AG04450 (cell line): ENCODE measurements around the gene LTBP1. TPM values are rescaled to one million over a fixed set of nuclear protein-coding genes. Genes with fewer than 3 reads are reported as not detected.

Experiments used
- CTCF ChIA-PET: fragments of 300-600, 350-600 bp; formaldehyde crosslinking; extraction: SDS; loops from one replicate; lab custom pipeline; 2022; ENCODE audit warnings: antibody characterized with exemption, inconsistent platforms; lab: Charles Lee
- POLR2A ChIA-PET: fragments of 350-600 bp; formaldehyde crosslinking; extraction: SDS; loops from one replicate; lab custom pipeline; 2021; ENCODE audit warnings: antibody characterized with exemption, inconsistent platforms; lab: Yijun Ruan, JAX
- DNase-seq: peaks from one replicate; pipeline ENCODE4 v3.0.0-alpha.2; 2011; ENCODE audit warnings: low read depth, low spot score
- H3K27ac ChIP-seq: one replicate; pipeline ENCODE4 v1.5.1; 2012; ENCODE audit warnings: low read depth, low read length, control low read depth
- H3K27me3 ChIP-seq: one replicate; pipeline ENCODE4 v1.6.0; 2012; ENCODE audit warnings: low read length; ENCODE audit not compliant: control insufficient read depth, insufficient read depth
- H3K4me3 ChIP-seq: 2 replicates; pipeline ENCODE4 v1.5.1; 2011; ENCODE audit warnings: mild to moderate bottlenecking, low read depth, low read length, control low read depth
- H3K9me3 ChIP-seq: 2 replicates; pipeline ENCODE4 v1.5.1; 2012; ENCODE audit warnings: low read length; ENCODE audit not compliant: control insufficient read depth, insufficient read depth
- polyA plus RNA-seq: library from polyadenylated mRNA; depleted of rRNA; stranded (reverse); fragments of >200 nt; gene quantifications from 2 replicates; pipeline ENCODE4 v1.2.3, GENCODE V29; 2011
- TF ChIP-seq, protein P1 (sequence below): IDR thresholded peaks from 2 replicates; pipeline ENCODE4 v1.5.1; 2011; ENCODE audit warnings: low read depth, low read length, control low read depth, inconsistent platforms

LTBP1 gene
- polyA plus RNA-seq, 1 experiment, result 517 TPM

DNA sequence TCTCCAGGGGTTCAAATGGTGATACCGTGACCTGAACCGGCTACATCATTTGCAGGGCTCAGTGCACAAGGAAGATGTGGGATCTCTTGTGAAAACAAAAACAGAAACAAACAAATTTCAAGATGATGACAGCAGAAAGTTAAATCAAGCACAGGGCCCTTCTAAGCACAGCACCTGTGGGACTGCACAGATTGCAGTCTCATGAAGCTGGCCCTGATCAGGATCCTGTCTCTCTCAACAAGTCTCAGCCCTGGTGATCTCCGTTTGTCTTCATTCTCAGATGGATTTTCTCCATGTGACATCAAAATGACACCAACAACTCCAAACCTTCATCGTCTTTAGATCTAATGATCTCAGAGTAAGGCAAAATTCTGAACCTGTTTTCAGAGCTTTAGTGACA is 39.7 kb downstream of the LTBP1 start:
- Histone ChIP-seq H3K27me3 (no peaks in the 10 kb centered on the region), H3K9me3 (no peaks in the 10 kb centered on the region), H3K27ac (no peak overlapping the region), H3K4me3 (no peak overlapping the region)
- ChIA-PET CTCF (interaction anchor here (0.6 kb wide), 1 partner anchor 354 kb away, joined by 3 read pairs; no protein-coding TSS in a partner anchor), POLR2A (no interaction called here)
- TF ChIP-seq, protein P1, sequence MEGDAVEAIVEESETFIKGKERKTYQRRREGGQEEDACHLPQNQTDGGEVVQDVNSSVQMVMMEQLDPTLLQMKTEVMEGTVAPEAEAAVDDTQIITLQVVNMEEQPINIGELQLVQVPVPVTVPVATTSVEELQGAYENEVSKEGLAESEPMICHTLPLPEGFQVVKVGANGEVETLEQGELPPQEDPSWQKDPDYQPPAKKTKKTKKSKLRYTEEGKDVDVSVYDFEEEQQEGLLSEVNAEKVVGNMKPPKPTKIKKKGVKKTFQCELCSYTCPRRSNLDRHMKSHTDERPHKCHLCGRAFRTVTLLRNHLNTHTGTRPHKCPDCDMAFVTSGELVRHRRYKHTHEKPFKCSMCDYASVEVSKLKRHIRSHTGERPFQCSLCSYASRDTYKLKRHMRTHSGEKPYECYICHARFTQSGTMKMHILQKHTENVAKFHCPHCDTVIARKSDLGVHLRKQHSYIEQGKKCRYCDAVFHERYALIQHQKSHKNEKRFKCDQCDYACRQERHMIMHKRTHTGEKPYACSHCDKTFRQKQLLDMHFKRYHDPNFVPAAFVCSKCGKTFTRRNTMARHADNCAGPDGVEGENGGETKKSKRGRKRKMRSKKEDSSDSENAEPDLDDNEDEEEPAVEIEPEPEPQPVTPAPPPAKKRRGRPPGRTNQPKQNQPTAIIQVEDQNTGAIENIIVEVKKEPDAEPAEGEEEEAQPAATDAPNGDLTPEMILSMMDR, result no peak
- DNase-seq, result no peak

DNA sequence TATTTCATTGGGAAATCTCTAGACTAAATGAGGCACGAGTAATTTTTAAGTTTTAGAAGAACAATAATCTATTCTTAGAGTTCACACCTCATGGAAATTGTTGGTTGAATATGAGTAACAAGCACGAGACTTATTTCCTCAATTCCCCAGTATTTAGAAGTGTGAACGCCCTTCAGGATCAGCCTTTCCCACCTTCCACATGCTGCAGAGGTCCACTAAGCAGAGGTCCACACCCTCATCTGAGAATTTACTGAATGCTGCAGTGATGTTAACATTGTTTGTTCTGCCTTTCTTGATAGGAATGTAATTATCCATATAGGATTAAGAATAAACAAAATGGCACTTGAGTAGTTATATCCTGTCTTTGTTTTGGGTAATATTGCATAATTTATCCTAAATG is 41.8 kb downstream of the LTBP1 start:
- no peak overlapping the region for H3K4me3 ChIP-seq
- TF ChIP-seq, protein P1, result no peak
- ChIA-PET POLR2A (no interaction called here), CTCF (no interaction called here)
- no peak for DNase-seq
- H3K9me3 ChIP-seq, result no peaks in the 10 kb centered on the region
- H3K27me3 ChIP-seq, result no peaks in the 10 kb centered on the region
- H3K27ac ChIP-seq, result no peak overlapping the region

DNA sequence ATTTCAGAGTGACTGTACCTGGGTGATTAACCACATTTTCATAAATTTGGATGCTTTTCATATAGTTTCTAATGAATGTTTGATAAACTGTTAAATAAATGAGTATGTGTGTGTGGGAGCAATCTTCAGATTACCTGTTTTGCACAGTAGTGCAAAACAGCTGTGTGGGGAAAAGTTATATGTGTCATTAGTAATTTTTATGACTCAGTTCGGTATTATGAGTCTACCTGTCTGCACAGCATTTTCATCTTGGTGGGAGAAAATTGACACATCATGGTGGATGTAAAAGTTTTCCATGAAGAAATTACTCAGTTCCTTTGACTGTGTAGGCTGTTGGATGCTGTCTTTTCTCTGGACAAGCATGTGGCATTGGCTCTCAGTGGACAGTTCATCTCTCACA is 43.8 kb downstream of the LTBP1 start:
- no peak overlapping the region for H3K27ac ChIP-seq
- ChIA-PET POLR2A (no interaction called here), CTCF (no interaction called here)
- H3K27me3 ChIP-seq, result no peaks in the 10 kb centered on the region
- TF ChIP-seq, protein P1, result no peak
- no peak for DNase-seq
- H3K4me3 ChIP-seq, result no peak overlapping the region
- H3K9me3 ChIP-seq, result no peaks in the 10 kb centered on the region

DNA sequence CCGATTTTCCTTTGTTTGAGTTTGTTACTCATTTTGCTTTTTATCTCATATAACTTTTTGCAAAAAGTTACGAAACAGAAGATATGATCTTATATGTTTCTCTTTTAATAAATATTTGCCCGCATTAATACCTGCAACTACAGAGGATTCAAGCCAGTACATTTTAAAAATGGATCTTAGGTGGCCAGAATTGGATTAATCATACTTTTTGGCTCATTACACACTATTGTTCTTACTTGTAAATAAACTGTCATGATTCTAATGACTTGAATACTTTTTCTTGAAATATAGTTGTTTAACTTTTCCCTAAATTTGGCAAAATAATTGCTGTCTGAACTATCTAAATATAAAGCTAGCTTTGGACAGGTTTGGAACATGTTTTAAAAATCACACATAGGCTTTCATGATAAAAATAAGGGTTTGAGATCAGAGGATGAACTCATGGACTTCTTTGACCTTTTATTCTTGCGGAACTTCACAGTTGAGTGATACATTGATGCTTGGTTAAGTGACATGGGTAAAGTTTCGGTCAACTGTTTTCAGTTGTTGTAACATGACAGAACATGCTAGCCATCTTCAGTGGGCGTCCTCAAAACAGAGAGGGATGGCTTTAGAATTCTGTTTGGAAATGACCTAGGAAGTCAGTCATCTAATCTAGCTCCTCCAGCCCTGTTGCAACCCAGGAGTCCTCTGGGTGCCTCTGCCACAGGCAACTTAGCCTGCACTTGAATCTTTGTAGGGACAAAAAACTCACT is 44.5 kb downstream of the LTBP1 start:
- DNase-seq, result no peak
- TF ChIP-seq, protein P1, result no peak
- ChIA-PET POLR2A (no interaction called here), CTCF (no interaction called here)
- Histone ChIP-seq H3K9me3 (no peaks in the 10 kb centered on the region), H3K27ac (no peak overlapping the region), H3K4me3 (no peak overlapping the region), H3K27me3 (no peaks in the 10 kb centered on the region)

DNA sequence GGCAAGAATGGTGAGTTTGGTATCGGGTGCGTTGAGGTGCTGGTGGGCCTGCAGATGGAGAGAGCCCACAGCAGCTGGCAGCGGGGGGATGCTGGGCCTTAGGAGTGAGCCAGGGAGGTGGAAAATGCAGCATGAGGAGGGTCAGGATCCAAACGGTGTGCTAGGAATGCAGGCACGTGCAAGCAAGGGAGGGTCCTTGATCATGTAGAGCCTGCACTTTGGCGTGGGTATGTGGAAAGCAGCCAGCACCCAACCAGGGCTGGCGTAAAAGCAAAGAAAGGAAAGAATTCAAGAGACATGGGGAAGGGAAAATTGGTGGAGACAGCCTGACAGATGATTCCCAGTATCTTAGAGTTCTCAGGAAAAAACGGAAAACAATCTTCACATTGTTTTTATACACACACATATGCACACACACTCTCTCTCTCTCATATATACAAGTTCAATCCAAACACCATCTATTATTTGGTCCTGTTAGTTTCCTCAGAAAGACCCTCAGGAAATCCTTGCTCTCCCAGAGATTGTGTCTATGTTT is 46.3 kb downstream of the LTBP1 start:
- CTCF ChIA-PET, result no interaction called here
- TF ChIP-seq, protein P1, result no peak
- no peaks in the 10 kb centered on the region for H3K27me3 ChIP-seq
- H3K4me3 ChIP-seq, result no peak overlapping the region
- no peak for DNase-seq
- no peak overlapping the region for H3K27ac ChIP-seq
- H3K9me3 ChIP-seq, result no peaks in the 10 kb centered on the region
- POLR2A ChIA-PET, result no interaction called here
